HEK293 (cell line): ENCODE data around the gene ONECUT2.
A peak's percentile ranks its signal among the peaks of the same experiment; 100 is the strongest.

ENCODE experiments used
- CTCF ChIA-PET: fragments of 350-600 bp; formaldehyde crosslinking; extraction: SDS; loops from one replicate; lab custom pipeline; 2021; ENCODE audit warnings: antibody characterized with exemption; lab: Yijun Ruan, JAX
- POLR2A ChIA-PET: fragments of 300-600 bp; formaldehyde crosslinking; extraction: SDS; loops from one replicate; lab custom pipeline; 2020; ENCODE audit warnings: antibody characterized with exemption, inconsistent platforms; lab: Yijun Ruan, JAX
- H3K27ac ChIP-seq: fragments of 200-500 bp; sonication (Bioruptor generic); 2 replicates; pipeline ENCODE4 v1.5.1; 2014; ENCODE audit warnings: low read depth, low read length, control low read depth, inconsistent platforms; ENCODE audit errors: extremely low read depth
- H3K36me3 ChIP-seq, 2 experiments: fragments of 200-500 bp in 1 of 2; sonication (Bioruptor generic) in 1 of 2; 1 replicate in 1 of 2; 2 replicates in 1 of 2; pipeline ENCODE4 v1.5.1; 2014 to 2017; ENCODE audit warnings: inconsistent platforms in 2 of 2, low read length in 2 of 2; ENCODE audit not compliant: control insufficient read depth in 2 of 2, insufficient read depth in 1 of 2
- H3K4me1 ChIP-seq: fragments of 200-500 bp; sonication (Bioruptor generic); 2 replicates; pipeline ENCODE4 v1.5.1; 2014; ENCODE audit warnings: mild to moderate bottlenecking, low read length, inconsistent platforms; ENCODE audit not compliant: control insufficient read depth, insufficient read depth
- H3K4me3 ChIP-seq: 2 replicates; pipeline ENCODE4 v1.5.1; 2011; ENCODE audit warnings: low read depth, mild to moderate bottlenecking, control low read depth, low read length, moderate library complexity
- H3K9me3 ChIP-seq: fragments of 200-500 bp; sonication (Bioruptor generic); 2 replicates; pipeline ENCODE4 v1.5.1; 2014; ENCODE audit warnings: low read depth, low read length, inconsistent platforms; ENCODE audit not compliant: control insufficient read depth, insufficient read depth
- HOXD13 ChIP-seq: sonication (generic); formaldehyde crosslinking; IDR thresholded peaks from 2 replicates; pipeline ENCODE4 v1.8.0; 2022; ENCODE audit warnings: missing genetic modification reagents, borderline replicate concordance
- OSR2 ChIP-seq: fragments of 450-650 bp; formaldehyde crosslinking; IDR thresholded peaks from 2 replicates; pipeline ENCODE4 v1.5.1; 2016; ENCODE audit warnings: missing biosample characterization, missing genetic modification characterization
- SETDB1 ChIP-seq: IDR thresholded peaks from one replicate; pipeline ENCODE4 v1.6.1; 2017; ENCODE audit warnings: mild to moderate bottlenecking, low read length, moderate library complexity, mixed read lengths; ENCODE audit not compliant: insufficient read length
- SP2 ChIP-seq: fragments of 450-650 bp; formaldehyde crosslinking; IDR thresholded peaks from 2 replicates; pipeline ENCODE4 v1.5.1; 2016; ENCODE audit warnings: missing biosample characterization, missing genetic modification characterization
- SP7 ChIP-seq: fragments of 450-650 bp; formaldehyde crosslinking; IDR thresholded peaks from 2 replicates; pipeline ENCODE4 v1.5.1; 2016; ENCODE audit warnings: missing biosample characterization, missing genetic modification characterization
- ZFP37 ChIP-seq: fragments of 450-650 bp; formaldehyde crosslinking; IDR thresholded peaks from 2 replicates; pipeline ENCODE4 v1.5.1; 2016; ENCODE audit warnings: missing biosample characterization, missing genetic modification characterization
- ZFP41 ChIP-seq: fragments of 450-650 bp; formaldehyde crosslinking; IDR thresholded peaks from 2 replicates; pipeline ENCODE4 v1.5.1; 2016; ENCODE audit warnings: missing biosample characterization, missing genetic modification characterization, borderline replicate concordance
- ZIC2 ChIP-seq: fragments of 450-650 bp; formaldehyde crosslinking; IDR thresholded peaks from 2 replicates; pipeline ENCODE4 v1.5.1; 2016; ENCODE audit warnings: missing biosample characterization, missing genetic modification characterization
- ZNF10 ChIP-seq: fragments of 450-650 bp; formaldehyde crosslinking; IDR thresholded peaks from 2 replicates; pipeline ENCODE4 v1.5.1; 2017; ENCODE audit warnings: missing biosample characterization, missing genetic modification characterization
- ZNF133 ChIP-seq: fragments of 450-650 bp; formaldehyde crosslinking; IDR thresholded peaks from 2 replicates; pipeline ENCODE4 v1.5.1; 2016; ENCODE audit warnings: missing biosample characterization, missing genetic modification characterization
- ZNF221 ChIP-seq: fragments of 450-650 bp; formaldehyde crosslinking; IDR thresholded peaks from 2 replicates; pipeline ENCODE4 v1.5.1; 2017; ENCODE audit warnings: missing biosample characterization, missing genetic modification characterization, borderline replicate concordance
- ZNF23 ChIP-seq: fragments of 450-650 bp; formaldehyde crosslinking; IDR thresholded peaks from 2 replicates; pipeline ENCODE4 v1.5.1; 2016; ENCODE audit warnings: missing biosample characterization, missing genetic modification characterization, borderline replicate concordance
- ZNF391 ChIP-seq: fragments of 450-650 bp; formaldehyde crosslinking; IDR thresholded peaks from 2 replicates; pipeline ENCODE4 v1.5.1; 2016; ENCODE audit warnings: low read depth, missing biosample characterization, missing genetic modification characterization, borderline replicate concordance
- ZNF398 ChIP-seq: fragments of 450-650 bp; formaldehyde crosslinking; IDR thresholded peaks from 2 replicates; pipeline ENCODE4 v1.5.1; 2017; ENCODE audit warnings: missing biosample characterization, missing genetic modification characterization
- ZNF423 ChIP-seq: fragments of 450-650 bp; formaldehyde crosslinking; IDR thresholded peaks from 2 replicates; pipeline ENCODE4 v1.5.1; 2016; ENCODE audit warnings: missing biosample characterization, missing genetic modification characterization
- ZNF571 ChIP-seq: fragments of 450-650 bp; formaldehyde crosslinking; IDR thresholded peaks from 2 replicates; pipeline ENCODE4 v1.5.0; 2017; ENCODE audit warnings: missing biosample characterization, missing genetic modification characterization
- ZNF610 ChIP-seq: fragments of 450-650 bp; formaldehyde crosslinking; IDR thresholded peaks from 2 replicates; pipeline ENCODE4 v1.5.1; 2016; ENCODE audit warnings: missing biosample characterization, missing genetic modification characterization, borderline replicate concordance
- ZNF623 ChIP-seq: fragments of 450-650 bp; formaldehyde crosslinking; IDR thresholded peaks from 2 replicates; pipeline ENCODE4 v1.5.1; 2016; ENCODE audit warnings: missing biosample characterization, missing genetic modification characterization
- TF ChIP-seq, protein P1 (sequence below): fragments of 450-650 bp; formaldehyde crosslinking; IDR thresholded peaks from 2 replicates; pipeline ENCODE4 v1.5.1; 2016; ENCODE audit warnings: missing biosample characterization, missing genetic modification characterization
- TF ChIP-seq, protein P2 (sequence below): fragments of 450-650 bp; formaldehyde crosslinking; IDR thresholded peaks from 2 replicates; pipeline ENCODE4 v1.5.1; 2016; ENCODE audit warnings: missing biosample characterization, missing genetic modification characterization

ONECUT2 gene

DNA sequence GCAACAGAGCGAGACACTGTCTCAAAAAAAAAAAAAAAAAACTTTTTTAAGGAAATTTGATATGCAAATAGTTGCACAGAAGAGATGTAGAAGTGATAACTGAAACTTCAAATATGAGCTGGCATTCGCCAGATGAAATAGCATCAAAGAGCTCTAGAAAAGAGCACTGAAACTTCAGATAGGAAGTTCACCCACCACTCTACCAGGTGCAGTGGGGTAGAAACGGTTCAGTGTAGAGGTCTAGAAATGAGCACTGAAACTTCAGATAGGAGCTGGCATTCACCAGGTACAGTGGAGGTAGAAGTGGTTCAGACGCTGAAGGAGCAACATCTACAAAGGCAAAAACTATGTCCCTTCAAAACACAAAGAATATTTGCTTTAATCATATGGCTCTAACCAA lies 9.0 kb upstream of the ONECUT2 start:
- no peaks in the 10 kb centered on the region for H3K9me3 ChIP-seq
- TF ChIP-seq ZNF133 (tag by site-specific recombination) (peak; percentile 78; the same call in 1 of the 2 replicates), ZNF391 (tag by site-specific recombination) (no peak), ZFP37 (tag by site-specific recombination) (no peak)
- no peak overlapping the region for H3K27ac ChIP-seq
- no peak overlapping the region for H3K4me3 ChIP-seq
- CTCF ChIA-PET: interaction anchor here (0.6 kb wide), 2 partner anchors 139 to 684 kb away, joined by 3 to 7 read pairs; no protein-coding TSS in a partner anchor
- H3K36me3 ChIP-seq: no peaks in the 10 kb centered on the region
- POLR2A ChIA-PET: no interaction called here
- no peaks in the 10 kb centered on the region for H3K4me1 ChIP-seq

- Histone ChIP-seq H3K36me3 (no peaks in the 10 kb centered on the region), H3K4me3 (no peak overlapping the region), H3K4me1 (no peaks in the 10 kb centered on the region), H3K27ac (no peak overlapping the region), H3K9me3 (no peaks in the 10 kb centered on the region)
- TF ChIP-seq SP7 (tag by site-specific recombination): no peak
- TF ChIP-seq SETDB1: no peak
- TF ChIP-seq ZNF221 (tag by site-specific recombination): no peak
- no peak for TF ChIP-seq OSR2
- TF ChIP-seq ZNF10 (tag by site-specific recombination): no peak
- no peak for TF ChIP-seq ZNF398 (tag by site-specific recombination)
- TF ChIP-seq ZIC2 (tag by site-specific recombination): no peak
- no peak for TF ChIP-seq ZFP41
- no peak for TF ChIP-seq ZNF423 (tag by site-specific recombination)
- TF ChIP-seq ZNF571 (tag by site-specific recombination): no peak
- TF ChIP-seq ZNF610 (tag by site-specific recombination): no peak
- TF ChIP-seq, protein P1, sequence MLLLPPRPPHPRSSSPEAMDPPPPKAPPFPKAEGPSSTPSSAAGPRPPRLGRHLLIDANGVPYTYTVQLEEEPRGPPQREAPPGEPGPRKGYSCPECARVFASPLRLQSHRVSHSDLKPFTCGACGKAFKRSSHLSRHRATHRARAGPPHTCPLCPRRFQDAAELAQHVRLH: no peak
- no peak for TF ChIP-seq ZNF623
- no peak for TF ChIP-seq SP2 (tag by site-specific recombination)
- TF ChIP-seq HOXD13: no peak
- no peak for TF ChIP-seq ZNF23 (tag by site-specific recombination)
- TF ChIP-seq, protein P2, sequence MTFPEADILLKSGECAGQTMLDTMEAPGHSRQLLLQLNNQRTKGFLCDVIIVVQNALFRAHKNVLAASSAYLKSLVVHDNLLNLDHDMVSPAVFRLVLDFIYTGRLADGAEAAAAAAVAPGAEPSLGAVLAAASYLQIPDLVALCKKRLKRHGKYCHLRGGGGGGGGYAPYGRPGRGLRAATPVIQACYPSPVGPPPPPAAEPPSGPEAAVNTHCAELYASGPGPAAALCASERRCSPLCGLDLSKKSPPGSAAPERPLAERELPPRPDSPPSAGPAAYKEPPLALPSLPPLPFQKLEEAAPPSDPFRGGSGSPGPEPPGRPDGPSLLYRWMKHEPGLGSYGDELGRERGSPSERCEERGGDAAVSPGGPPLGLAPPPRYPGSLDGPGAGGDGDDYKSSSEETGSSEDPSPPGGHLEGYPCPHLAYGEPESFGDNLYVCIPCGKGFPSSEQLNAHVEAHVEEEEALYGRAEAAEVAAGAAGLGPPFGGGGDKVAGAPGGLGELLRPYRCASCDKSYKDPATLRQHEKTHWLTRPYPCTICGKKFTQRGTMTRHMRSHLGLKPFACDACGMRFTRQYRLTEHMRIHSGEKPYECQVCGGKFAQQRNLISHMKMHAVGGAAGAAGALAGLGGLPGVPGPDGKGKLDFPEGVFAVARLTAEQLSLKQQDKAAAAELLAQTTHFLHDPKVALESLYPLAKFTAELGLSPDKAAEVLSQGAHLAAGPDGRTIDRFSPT: no peak
- CTCF ChIA-PET: no interaction called here
- POLR2A ChIA-PET: no interaction called here
Observed at GRCh38 chr18:57427429-57428201, 7.6 kb upstream of the ONECUT2 start.
